Vagina (tissue), 2 donors: ENCODE results near the gene DAG1.

Experiments
- CTCF ChIP-seq, 3 experiments: fragments of 450-650 bp in 2 of 3; fragments of 200-600 bp in 1 of 3; sonication (generic) in 1 of 3; IDR thresholded peaks; one replicate each; pipeline ENCODE4 v1.5.1; 2017 to 2019; ENCODE audit warnings: antibody characterized with exemption in 3 of 3, mild to moderate bottlenecking in 2 of 3, moderate library complexity in 2 of 3
- POLR2AphosphoS5 ChIP-seq, 2 donors: sonication (generic); formaldehyde crosslinking; IDR thresholded peaks; one replicate each; pipeline ENCODE4 v1.9.0; 2017; ENCODE audit warnings: antibody characterized with exemption in 2 of 2, mild to moderate bottlenecking in 2 of 2, low read depth in 1 of 2; ENCODE audit not compliant: insufficient read depth in 1 of 2

- TF ChIP-seq CTCF (IDR thresholded peaks at IDR 0.05) (no peak), POLR2AphosphoS5 (IDR thresholded peaks at IDR 0.05; ENCODE audit: insufficient read depth in 1 of 2, low read depth in 1 of 2) (no peak)
These were observed 39.0 kb downstream of the DAG1 start for GRCh38 chr3:49509028-49509561.
